A549 (cell line): ENCODE results near the gene KCNH2.

ENCODE experiments used
- CTCF ChIP-seq: fragments of >200 bp; sonication (Bioruptor Twin); formaldehyde crosslinking; IDR thresholded peaks from 3 replicates; pipeline ENCODE4 v1.5.1; 2016
- TF ChIP-seq, protein P1 (sequence below): fragments of 450-650 bp; IDR thresholded peaks from 2 replicates; pipeline ENCODE4 v1.6.1; 2014; ENCODE audit warnings: antibody characterized with exemption

DNA sequence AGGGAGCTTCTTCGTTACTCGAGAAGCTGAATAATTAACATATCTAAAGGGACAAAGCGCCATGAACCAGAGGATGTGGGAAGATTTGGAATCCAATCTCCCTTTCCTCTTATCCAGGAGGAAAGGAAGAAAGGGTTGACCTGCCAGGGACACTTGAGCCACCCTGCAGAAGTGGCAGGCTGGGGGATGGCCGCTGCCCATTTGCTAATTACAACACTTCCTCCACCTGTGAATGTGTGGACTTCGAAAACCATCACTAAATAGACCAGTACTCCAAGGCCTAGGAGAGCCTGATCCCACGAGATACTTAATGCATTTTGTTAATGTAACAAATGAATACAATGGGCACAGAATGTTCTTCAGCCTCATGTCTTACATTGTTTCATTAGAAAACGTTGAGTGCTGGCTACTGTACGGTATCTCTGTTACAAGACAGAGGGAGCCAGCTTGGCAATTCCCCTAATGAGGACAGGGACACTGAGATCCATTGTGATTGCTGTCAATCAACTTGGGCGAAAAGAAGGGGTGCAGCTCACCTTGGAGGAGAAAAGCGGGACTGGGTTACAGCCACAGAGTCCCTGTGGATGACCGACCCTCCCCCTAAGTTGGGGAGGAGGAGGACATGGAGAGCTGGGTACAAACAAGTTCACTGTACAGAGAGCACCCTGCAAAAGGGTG, 66.4 kb downstream of the KCNH2 start:
- no peak for TF ChIP-seq CTCF
- TF ChIP-seq, protein P1, sequence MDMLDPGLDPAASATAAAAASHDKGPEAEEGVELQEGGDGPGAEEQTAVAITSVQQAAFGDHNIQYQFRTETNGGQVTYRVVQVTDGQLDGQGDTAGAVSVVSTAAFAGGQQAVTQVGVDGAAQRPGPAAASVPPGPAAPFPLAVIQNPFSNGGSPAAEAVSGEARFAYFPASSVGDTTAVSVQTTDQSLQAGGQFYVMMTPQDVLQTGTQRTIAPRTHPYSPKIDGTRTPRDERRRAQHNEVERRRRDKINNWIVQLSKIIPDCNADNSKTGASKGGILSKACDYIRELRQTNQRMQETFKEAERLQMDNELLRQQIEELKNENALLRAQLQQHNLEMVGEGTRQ: no peak
